Right forelimb (tissue), 1 donor: ENCODE measurements around the gene PNPLA8.
"Not testable (repeated sequence)": the region's sequence is repeated elsewhere in the genome, so short reads cannot be mapped to it uniquely, and the experiment has no call there.

Experiments used
- DNase-seq: peaks from one replicate; pipeline ENCODE4 v3.0.0-alpha.2; 2018

The PNPLA8 gene

DNA sequence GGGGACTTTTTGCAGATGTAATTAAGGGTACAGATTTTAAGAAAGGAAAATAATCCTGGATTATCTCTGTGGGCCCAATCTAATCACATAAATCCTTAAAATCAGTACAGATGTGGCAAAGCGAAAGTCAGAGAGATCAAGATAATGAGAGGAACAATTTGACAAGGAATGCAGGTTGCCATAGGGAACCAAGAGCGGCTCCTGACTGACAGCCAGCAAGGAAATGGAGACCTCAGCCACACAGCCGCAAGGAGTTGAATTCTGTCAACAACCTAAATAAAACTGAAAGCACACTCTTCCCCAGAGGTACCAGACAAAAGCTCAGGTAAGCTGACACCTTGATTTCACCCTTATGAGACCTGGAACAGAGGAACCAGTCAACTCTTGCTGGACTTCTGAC is 3.4 kb upstream of the PNPLA8 start:
- DNase-seq, result no peak

DNA sequence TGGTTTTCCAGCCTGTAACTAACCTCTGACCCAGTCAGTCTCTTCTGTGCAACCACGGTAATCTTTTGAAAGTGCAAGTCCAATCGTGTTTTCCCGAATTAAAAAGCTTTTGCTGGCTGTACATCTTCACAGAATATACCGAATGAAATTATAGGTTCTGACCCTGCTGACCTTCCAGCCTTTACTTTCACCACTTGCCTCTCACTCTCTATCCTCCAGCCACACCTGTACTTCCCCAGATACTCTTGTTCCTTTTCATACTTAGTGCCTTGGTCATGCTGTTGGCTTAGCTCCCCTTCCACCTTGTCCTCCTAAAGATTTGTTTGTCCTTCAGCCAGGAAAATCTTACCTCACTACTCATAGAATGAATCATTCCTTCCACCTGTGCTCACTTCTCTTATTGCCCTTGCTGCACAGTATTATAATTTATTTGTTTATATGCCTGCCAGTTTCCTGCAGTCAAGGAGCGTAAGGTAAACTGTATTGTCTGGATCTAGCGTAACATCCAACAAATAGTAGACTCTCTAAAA is 2.3 kb upstream of the PNPLA8 start:
- no peak for DNase-seq

DNA sequence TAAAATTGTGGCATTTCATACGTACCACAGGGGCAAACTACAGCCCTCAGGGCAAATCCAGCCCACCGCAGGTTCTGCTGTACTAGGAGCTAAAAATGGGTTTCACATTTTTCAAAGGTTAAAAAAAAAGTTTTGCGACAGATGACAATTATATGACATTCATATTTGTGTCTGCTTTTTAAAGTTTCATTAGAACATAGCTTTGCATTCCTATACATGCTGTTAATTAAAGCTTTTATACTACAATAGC is 758 bp upstream of the PNPLA8 start:
- no peak for DNase-seq

DNA sequence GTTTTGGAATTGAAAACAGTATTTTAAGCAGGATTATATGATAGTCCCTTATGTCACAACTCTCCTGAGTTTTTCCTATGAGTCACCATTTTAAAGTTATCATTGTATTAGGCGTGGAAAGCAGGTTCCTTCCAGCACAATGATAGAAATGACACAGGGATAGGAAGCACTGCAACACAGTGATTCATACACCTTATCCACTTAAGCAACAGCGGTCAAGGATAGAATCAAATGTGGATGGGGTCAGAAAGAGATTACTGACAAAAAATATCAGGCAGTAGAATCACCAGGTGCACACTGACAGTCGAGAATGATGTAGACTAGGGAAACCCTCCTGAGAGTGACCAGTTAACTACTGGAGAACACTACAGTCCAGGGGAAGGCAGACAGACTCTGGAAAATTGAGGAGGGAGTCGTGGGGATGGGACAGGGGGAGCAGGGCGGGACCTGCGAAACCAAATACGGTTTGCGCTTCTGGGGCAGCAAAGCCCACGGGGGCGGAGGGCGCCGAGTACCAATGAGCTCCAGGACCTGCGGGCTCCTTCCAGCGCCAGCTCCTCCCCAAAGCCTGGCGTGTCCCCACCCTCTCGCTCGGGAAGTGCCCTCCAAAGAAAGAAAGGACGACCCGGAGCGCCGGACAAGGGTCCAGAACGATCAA is 479 bp downstream of the PNPLA8 start:
- DNase-seq, result no peak

DNA sequence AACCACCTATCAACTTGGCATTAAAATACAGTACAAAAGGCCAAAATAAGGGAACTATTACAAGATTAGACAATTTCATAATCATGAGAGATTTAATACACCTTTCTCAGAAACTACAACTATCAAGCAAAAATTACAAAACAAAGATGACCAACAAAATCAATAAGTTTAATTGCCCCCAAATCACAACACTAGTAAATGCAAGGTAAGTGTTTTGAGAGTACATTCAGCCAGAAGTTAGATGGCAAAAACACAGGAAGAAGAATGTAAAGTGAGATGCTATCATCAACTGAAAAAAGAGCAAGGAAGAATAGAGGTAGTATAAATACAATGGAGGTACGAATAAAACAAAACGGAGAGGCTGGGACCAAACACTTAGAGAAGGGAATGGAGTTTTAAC is 3.2 kb downstream of the PNPLA8 start:
- DNase-seq, result no peak

DNA sequence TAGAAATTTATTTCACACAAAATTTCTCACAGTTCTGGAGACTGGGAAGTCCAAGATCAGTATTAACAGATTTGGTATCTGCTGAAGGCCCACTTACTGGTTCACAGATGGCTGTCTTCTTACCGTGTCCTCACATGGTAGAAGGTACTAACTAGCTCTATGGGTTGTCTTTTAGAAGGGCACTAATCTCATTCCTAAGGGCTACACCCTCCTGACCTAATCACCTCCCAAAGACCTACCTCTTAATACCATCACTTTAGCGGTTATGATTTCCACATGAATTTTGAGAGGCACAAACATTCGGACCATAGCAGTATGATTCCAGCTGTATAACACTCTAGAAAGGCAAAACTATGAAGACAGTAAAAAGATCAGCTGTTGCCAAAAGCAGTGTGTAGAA is 8.0 kb downstream of the PNPLA8 start:
- DNase-seq, result no peak

DNA sequence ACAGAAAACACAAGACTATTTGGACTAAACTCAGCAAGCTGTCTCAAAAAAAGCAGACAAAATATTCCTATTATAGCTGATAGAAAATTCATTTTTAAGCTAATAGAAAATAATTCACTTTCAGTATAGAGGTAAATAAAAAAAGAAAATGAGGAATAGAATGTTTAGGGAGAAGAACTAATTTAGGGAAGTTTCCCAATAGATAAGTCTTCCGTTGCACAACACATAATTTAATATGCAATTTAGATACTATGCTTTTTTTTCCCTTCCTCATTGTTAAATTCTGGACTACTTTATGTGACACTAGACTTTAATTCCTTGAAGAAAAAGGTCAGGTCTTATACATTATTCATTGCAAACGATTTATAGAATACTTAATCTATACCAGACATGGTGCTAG is 10.3 kb downstream of the PNPLA8 start:
- DNase-seq, result no peak

DNA sequence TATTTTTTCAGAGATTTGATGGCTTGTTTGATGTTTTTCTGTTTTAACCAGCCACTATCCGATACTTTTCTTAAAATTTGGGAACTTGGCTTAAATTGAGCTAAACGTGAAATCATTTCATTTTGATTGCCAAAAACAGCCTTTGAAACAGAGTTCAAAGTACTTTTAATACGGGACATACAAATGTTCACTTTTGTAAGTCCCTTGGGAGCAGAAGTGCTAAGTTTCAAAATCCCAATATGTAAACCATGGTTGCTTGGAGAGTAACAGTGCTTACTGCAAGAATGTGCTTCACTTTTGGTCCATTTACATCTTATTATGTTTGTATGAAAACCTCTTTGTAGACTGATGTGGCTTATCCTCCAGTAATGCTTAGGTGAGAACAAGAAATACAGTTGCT is 10.9 kb downstream of the PNPLA8 start:
- no peak for DNase-seq

DNA sequence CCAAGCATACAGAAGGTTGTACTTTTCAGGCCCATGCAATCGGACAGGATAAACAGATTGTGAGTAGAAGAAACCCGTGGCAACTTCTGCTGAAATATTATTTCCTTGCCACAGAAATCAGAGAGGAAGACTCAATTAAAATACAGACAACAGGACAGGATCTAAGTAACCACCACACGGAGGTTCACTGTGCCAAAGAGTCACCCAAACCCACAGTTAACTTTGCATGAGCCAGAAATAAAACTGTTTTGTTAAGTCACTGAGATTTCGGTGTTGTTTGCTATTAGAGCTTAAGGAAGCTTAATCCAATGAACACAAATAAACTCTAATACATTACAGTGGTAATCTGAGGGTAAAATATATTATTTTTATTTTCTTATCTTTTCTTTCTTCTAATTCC is 14.0 kb downstream of the PNPLA8 start:
- DNase-seq, result no peak

DNA sequence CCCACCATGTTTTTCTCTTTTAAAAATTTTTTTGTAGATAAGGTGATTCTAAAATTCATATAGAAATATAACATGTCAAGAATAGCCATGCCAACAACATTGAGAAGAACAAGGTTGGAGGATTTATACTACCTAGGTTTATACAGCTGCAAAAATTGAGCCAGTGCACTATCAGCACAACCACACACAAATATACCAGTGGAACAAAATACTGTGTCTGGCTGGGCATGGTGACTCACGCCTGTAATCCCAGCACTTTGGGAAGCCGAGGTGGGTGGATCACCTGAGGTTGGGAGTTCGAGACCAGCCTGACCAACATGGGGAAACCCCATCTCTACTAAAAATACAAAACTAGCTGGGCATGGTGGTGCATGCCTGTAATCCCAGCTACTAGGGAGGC is 21.4 kb downstream of the PNPLA8 start:
- not testable (repeated sequence) for DNase-seq

DNA sequence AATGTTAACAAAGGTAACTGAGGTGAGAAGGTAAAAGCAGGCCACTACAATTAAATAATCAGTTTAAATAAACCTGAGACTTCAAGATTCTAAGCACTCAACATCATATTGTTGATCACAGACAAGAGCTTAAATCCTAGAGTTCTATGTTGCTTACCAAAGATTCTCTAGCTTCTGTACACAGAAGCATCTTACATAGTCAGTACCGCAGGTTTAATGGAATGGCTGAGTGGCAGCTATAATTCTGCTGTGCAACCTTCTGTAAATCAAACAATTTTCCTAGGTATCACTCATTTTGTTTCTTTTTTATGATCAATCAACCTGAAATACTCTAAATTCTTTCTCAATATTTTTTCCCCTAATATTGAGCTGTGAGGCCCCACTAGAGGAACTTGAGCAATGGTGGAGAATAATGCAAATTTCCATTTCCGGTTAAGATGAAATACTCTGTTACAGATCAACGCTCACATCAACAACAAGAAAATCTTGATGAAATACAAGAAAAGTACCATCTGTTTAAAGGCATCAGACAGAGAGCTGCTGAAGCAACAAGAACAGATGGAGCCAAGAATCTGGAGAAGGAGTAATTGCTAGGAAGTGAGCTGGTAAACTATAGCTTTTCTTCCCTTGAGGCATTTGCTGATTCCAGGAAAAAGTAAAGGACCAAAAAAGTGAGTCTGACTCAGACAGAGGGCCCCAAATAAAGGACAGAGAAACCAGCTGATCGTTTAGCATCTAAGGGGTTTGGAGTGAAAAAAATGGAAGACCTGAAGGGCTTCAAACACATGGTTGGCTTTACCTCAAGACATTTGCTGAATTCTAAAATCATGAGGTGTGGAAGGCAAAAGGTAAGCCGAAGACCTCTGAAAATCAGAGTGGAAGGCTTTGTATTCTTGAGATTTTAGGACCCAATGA is 22.6 kb downstream of the PNPLA8 start:
- no peak for DNase-seq

DNA sequence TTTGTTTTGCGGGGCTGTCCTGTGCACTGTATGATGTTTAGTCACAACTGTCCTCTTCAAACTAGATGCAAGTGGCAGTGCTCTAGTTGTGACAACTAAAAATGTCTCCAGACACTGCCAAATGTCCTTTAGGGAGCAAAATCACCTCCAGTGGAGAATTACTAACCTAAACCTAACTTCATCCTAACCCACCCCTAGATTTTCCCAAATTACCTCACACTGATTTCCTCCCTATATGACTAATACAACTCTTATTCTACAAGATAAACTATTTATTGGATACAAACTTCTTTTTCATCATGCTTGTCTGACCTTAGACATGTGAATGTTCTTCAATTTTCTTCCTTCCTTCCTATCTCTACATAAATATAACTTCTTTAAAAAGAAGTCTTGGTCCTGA is 26.4 kb downstream of the PNPLA8 start:
- no peak for DNase-seq

DNA sequence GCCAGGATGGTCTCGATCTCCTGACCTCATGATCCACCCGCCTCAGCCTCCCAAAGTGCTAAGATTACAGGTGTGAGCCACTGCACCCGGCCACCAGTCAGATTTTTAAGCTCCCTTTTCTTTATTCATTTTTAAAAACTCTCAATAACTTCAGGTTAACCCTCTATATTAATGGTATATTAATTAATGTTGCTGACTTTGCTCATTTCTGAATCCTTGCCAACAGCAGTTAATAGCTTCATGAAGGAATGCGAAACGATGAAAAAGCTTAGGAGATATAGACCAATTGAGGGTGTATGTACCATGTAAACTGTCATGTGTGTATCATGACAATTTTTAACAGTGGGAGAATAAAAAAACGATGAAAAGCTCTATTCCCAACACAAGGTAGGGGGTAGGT is 27.5 kb downstream of the PNPLA8 start:
- no peak for DNase-seq

DNA sequence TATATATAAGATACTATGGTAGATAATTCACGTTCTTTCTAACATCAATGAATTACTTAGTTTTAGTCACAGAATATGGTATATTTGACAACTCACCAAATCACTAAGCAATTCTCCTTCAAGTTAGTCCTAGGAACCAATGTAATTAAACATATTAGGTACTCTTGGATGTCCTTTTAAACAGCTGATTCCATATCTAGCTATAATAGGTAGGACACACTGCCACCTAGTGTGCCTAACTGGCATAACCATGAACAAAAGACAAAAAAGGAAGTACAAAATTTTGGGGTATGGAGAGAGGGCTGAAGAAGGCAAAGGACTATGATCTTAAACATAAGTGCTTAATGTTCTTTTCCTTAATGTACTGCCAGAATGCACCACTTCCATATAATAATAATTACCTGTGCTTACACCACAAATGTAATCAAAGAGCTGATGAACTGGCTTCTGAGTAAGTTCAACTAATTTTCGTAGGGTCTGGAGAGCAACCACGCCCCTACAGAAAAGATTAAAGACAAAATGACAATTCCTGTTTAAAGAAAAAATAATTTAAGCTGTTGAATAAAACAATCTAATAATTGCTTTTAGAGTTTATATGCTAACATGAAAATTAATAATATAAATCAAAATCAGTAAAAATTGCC is 28.7 kb downstream of the PNPLA8 start:
- no peak for DNase-seq

DNA sequence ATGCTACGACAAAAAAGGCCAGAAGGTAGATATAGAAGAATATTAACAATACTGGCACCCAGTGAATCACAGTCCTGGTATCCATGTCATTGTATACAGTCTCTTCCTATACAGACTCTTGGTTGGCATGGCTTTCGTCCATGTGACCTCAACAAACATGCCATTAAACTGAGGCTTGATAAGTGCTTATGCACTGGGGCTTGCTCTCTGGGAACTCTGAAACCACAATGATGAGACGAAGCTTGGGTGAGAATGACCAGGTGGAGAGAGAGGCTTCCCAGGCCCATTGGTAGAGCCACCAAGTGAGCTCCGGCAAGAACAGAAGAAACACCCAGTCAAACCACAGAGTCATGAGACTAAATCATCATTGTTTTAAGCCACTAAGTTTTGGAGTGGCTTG is 33.2 kb downstream of the PNPLA8 start:
- no peak for DNase-seq

DNA sequence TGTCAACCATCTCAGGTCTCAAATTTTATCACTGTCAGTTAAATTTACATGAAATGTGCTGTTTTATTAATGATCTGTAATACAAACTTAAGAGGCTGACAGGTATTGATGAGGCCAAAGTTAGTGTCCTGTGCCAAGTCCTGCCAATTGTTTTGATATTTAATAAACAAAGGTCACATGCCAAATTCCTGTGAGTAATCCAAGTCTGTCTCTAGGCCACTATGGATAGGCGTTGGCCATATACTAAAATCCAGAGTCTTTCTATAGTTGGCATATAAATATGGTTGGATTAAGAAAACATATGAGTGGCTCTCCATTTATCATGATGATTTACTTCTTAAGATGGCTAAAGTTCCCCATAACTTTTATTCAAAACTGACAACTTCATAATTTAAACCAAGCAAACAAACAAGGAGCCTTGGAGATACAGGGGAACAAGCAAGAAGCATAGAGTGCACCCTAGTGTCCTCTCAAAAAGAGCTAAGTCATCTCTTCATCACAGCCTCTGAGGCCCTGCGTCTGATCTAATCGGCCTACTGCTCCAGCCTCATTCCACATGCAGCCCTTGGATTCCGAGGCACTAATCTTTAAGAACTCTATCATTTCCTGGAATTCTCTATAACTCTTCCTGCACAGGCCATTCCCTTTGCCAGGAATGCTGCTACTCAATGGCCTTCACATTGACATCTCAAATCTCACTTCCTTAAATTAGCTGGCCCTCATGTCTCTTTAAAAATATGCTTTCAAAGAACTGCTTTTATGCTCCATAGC is 37.0 kb downstream of the PNPLA8 start:
- no peak for DNase-seq

DNA sequence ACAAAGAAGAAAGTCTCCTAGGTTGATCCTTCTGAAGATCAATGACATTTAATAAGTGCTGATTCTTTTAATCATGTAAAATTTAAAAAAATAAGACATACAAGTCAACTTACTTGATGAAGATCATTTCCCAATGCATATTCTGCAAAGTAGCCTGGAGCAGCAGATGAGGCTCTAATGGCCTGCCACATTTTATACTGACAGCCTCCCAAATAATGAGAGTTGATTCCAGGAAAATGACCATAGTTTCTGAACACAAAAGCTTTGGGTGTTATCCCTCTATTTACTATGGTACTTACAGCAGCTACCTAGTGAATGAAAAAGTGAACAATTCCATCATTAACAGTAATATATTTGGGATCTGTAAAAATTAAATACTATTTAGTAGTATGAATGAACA is 38.3 kb downstream of the PNPLA8 start:
- DNase-seq, result no peak

DNA sequence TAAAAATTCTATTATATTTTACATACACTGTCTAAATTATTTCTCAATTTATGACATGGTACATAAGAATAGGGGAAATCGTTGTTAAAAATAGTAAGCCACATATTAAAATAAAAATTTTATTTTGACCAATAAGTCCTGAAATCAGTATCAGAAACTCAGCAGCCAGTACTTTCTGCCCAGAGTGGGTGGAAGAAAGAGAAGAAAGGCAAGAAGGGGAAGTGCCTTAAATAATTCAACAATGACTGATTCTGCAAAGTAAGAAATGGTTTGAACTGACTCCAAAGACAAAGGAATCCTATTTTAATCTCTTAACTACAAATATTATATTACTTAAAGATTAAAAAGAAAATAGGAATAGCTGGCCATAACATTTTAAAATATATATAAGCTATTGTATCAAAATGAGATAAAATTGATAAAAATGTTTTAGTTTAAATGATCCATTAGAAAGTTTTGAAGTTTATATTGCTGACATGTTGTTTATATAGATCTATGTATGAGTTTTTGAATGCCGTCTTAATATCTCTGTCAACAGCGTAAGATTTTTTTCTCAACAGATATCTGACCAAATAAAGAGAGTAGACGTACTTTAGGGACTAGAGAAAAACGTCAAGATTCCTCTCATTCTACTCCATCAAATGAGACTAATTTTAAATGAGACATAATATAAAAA is 39.5 kb downstream of the PNPLA8 start:
- no peak for DNase-seq

DNA sequence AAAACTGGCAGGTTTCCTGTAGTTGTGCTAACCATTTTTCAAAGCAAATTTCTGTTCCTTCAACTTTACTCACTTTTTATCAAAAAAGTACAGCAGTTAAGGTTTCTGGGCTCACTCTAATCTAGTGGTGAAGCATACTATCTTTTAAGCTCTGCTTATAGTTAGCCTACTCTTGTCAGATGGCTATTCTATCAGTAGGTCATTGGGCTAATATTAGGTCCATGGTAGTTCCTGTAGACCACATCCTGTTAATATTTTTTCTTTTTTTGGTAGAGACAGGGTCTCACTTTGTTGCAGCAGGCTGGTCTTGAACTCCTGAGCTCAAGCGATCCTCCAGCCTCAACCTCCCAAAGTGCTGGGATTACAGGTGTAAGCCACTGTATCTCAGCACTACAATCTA is 41.8 kb downstream of the PNPLA8 start:
- no peak for DNase-seq

DNA sequence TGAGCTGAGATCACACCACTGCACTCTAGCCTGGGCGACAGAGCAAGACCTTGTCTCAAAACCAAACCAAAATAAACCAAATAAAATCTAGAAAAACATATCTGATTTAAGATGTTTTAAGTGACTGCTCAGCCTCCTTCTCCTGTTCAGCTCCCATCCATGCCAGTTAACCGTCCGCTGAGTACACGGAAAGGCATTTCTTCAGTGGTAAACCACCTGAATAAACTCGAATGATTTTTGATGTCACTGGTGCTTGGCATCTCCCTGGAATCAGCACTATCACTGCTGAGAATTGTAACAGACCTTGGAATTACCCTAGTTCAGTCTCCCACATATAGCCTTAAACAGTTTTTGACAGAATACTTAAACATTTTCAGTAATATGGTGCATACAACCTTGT is 45.6 kb downstream of the PNPLA8 start:
- DNase-seq, result no peak

DNA sequence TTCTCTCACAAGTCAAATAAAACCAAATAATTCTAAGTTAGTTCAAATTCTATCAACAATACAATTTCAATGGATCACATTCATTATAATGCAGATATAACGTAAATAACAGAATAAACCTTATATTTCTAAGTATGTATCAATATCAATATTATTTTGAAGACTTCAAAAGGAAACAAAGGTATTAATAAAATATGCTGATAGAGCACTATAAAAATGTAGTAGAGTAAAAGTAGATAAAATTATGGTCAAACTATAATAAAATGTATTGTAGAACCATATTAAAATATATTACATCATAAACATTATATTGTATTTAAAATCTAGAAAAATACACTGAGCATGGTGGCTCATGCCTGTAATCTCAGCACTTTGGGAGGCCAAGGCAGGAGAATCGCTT is 46.2 kb downstream of the PNPLA8 start:
- DNase-seq, result no peak

DNA sequence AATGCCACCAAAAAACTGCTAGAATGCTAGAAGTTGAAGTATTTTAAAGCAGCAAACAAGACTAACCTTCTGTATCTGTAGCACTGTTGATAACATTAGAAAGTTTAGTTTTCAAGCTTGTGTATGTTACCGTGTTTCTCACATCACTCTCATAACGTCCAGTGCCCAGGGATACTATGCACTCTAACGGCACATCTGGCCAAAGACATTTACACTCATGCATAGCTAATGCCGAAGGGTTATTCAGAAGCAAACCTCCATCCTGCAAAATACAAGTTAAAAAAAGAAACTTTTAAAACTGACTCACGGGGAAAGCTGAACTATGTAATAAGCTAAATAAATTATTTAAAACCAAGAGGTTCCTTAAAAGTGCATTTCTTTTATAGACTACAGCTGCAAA is 46.8 kb downstream of the PNPLA8 start:
- DNase-seq, result no peak

DNA sequence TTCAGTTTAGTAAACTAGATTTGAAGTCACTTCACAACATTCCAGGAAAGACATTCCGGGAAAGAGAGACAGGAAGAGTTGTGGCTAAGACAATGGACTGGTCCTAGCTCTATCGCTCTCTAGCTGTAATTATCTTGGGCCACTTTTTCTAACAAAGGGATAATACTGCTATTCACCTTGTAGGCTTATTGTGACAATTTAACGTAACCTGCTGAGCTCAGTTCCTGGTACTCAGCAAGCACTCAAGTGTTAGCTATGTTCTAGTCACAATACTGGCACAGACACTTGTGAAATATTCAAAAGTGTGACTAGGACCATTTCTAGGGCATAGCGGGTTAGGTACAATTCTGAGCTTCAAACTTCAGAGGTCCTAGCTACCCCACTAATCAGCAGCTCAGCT is 57.7 kb downstream of the PNPLA8 start:
- DNase-seq, result no peak
